HEK293 (cell line): Measurements from ENCODE around the gene TRAF3IP1.

Source experiments
- CTCF ChIP-seq: fragments of 450-650 bp; formaldehyde crosslinking; IDR thresholded peaks from 2 replicates; pipeline ENCODE4 v1.5.1; 2016; ENCODE audit warnings: missing biosample characterization, missing genetic modification characterization
- KLF1 ChIP-seq: fragments of 450-650 bp; formaldehyde crosslinking; IDR thresholded peaks from 2 replicates; pipeline ENCODE4 v1.5.1; 2016; ENCODE audit warnings: missing biosample characterization, missing genetic modification characterization
- KLF10 ChIP-seq: fragments of 450-650 bp; IDR thresholded peaks from 2 replicates; pipeline ENCODE4 v1.5.1; 2018; ENCODE audit warnings: missing biosample characterization, mild to moderate bottlenecking, missing genetic modification characterization
- SETDB1 ChIP-seq: IDR thresholded peaks from one replicate; pipeline ENCODE4 v1.6.1; 2017; ENCODE audit warnings: mild to moderate bottlenecking, low read length, moderate library complexity, mixed read lengths; ENCODE audit not compliant: insufficient read length
- WT1 ChIP-seq: fragments of 450-650 bp; formaldehyde crosslinking; IDR thresholded peaks from 2 replicates; pipeline ENCODE4 v1.5.1; 2016; ENCODE audit warnings: missing biosample characterization, missing genetic modification characterization
- ZBTB26 ChIP-seq: fragments of 450-650 bp; formaldehyde crosslinking; optimal IDR thresholded peaks from 2 replicates; pipeline ENCODE3; 2016; ENCODE audit warnings: missing biosample characterization, mild to moderate bottlenecking, missing genetic modification characterization
- ZBTB44 ChIP-seq: fragments of 450-650 bp; IDR thresholded peaks from 2 replicates; pipeline ENCODE4 v1.5.1; 2018; ENCODE audit warnings: missing biosample characterization, mild to moderate bottlenecking, missing genetic modification characterization
- ZNF274 ChIP-seq, 2 experiments: fragments of 200-500 bp in 1 of 2; fragments of 450-650 bp in 1 of 2; sonication (Bioruptor generic) in 1 of 2; formaldehyde crosslinking in 1 of 2; IDR thresholded peaks; 2 replicates each; pipeline versions ENCODE4 v1.5.1 to v1.6.1; 2014 to 2016; ENCODE audit warnings: borderline replicate concordance in 1 of 2, inconsistent platforms in 1 of 2, low read length in 1 of 2, missing biosample characterization in 1 of 2, missing genetic modification characterization in 1 of 2
- ZNF302 ChIP-seq: fragments of 450-650 bp; formaldehyde crosslinking; IDR thresholded peaks from 2 replicates; pipeline ENCODE4 v1.5.1; 2016; ENCODE audit warnings: missing biosample characterization, missing genetic modification characterization, low read depth
- ZNF324 ChIP-seq: fragments of 450-650 bp; formaldehyde crosslinking; IDR thresholded peaks from 2 replicates; pipeline ENCODE4 v1.5.1; 2016; ENCODE audit warnings: missing biosample characterization, missing genetic modification characterization
- ZNF398 ChIP-seq: fragments of 450-650 bp; formaldehyde crosslinking; IDR thresholded peaks from 2 replicates; pipeline ENCODE4 v1.5.1; 2017; ENCODE audit warnings: missing biosample characterization, missing genetic modification characterization
- ZNF596 ChIP-seq: fragments of 450-650 bp; IDR thresholded peaks from 2 replicates; pipeline ENCODE4 v1.5.0; 2018; ENCODE audit warnings: missing biosample characterization, mild to moderate bottlenecking, missing genetic modification characterization, moderate library complexity
- ZNF704 ChIP-seq: fragments of 450-650 bp; formaldehyde crosslinking; IDR thresholded peaks from 2 replicates; pipeline ENCODE4 v1.5.1; 2016; ENCODE audit warnings: missing biosample characterization, missing genetic modification characterization
- ZNF837 ChIP-seq: fragments of 450-650 bp; formaldehyde crosslinking; IDR thresholded peaks from 2 replicates; pipeline ENCODE4 v1.5.1; 2016; ENCODE audit warnings: missing biosample characterization, missing genetic modification characterization

GRCh38 chr2:238406998-238407285 lies 86.6 kb downstream of the TRAF3IP1 start:
- TF ChIP-seq ZNF302 (tag by site-specific recombination) (no peak), ZNF324 (no peak), ZNF704 (tag by site-specific recombination) (no peak), SETDB1 (no peak), KLF1 (tag by site-specific recombination) (no peak), ZNF596 (tag by site-specific recombination) (no peak), ZBTB26 (tag by site-specific recombination) (no peak), ZNF274 (IDR thresholded peaks at IDR 0.05; ENCODE audit: low read length) (no peak), ZNF274 (tag by site-specific recombination; IDR thresholded peaks at IDR 0.05; ENCODE audit: borderline replicate concordance) (no peak), ZBTB44 (tag by site-specific recombination) (no peak), CTCF (no peak), ZNF398 (tag by site-specific recombination) (no peak), WT1 (tag by site-specific recombination) (no peak), ZNF837 (tag by site-specific recombination) (no peak), KLF10 (tag by site-specific recombination) (no peak)
